CMK (cell line): ENCODE measurements around the gene DPRX.
"Not testable (repeated sequence)": the region's sequence is repeated elsewhere in the genome, so short reads cannot be mapped to it uniquely, and the experiment has no call there.

Source experiments
- DNase-seq: peaks from one replicate; pipeline ENCODE4 v3.0.0-alpha.2; 2010; ENCODE audit warnings: low read depth

The DPRX gene

GRCh38 chr19:53646144-53646543 is 14.3 kb downstream of the DPRX start:
- DNase-seq, result no peak

GRCh38 chr19:53647350-53647749 is 15.6 kb downstream of the DPRX start:
- DNase-seq, result no peak

GRCh38 chr19:53647792-53648191 is 16.0 kb downstream of the DPRX start:
- no peak for DNase-seq

- no peak for DNase-seq
These were observed 18.2 kb downstream of the DPRX start for GRCh38 chr19:53649746-53650593.

GRCh38 chr19:53652476-53652875 is 20.7 kb downstream of the DPRX start:
- no peak for DNase-seq

- no peak for DNase-seq
These were observed 23.4 kb downstream of the DPRX start for GRCh38 chr19:53655042-53655665.

GRCh38 chr19:53657330-53657729 is 25.5 kb downstream of the DPRX start:
- no peak for DNase-seq

- no peak for DNase-seq
These were observed 26.0 kb downstream of the DPRX start for GRCh38 chr19:53657778-53658177.

GRCh38 chr19:53659292-53659691 is 27.5 kb downstream of the DPRX start:
- DNase-seq, result peak; percentile 35

GRCh38 chr19:53660584-53660983 is 28.8 kb downstream of the DPRX start:
- no peak for DNase-seq

GRCh38 chr19:53662209-53662608 is 30.4 kb downstream of the DPRX start:
- DNase-seq, result no peak

- no peak for DNase-seq
These were observed 32.4 kb downstream of the DPRX start for GRCh38 chr19:53664152-53664551.

GRCh38 chr19:53664760-53665159 is 33.0 kb downstream of the DPRX start:
- no peak for DNase-seq

- DNase-seq, result not testable (repeated sequence)
These were observed 34.5 kb downstream of the DPRX start for GRCh38 chr19:53666331-53666730.

GRCh38 chr19:53668804-53669203 is 37.0 kb downstream of the DPRX start:
- DNase-seq, result not testable (repeated sequence)

GRCh38 chr19:53670345-53670744 is 38.5 kb downstream of the DPRX start:
- no peak for DNase-seq

- no peak for DNase-seq
These were observed 39.9 kb downstream of the DPRX start for GRCh38 chr19:53671663-53672062.
